SK-N-SH (cell line): ENCODE measurements around the gene COPS4. TPM values are rescaled to one million over a fixed set of nuclear protein-coding genes. Genes with fewer than 3 reads are reported as not detected.

Experiments
- CTCF ChIP-seq: fragments of 200-600 bp; sonication (generic); IDR thresholded peaks from 2 replicates; pipeline ENCODE4 v1.6.1; 2017; ENCODE audit warnings: antibody characterized with exemption, mild to moderate bottlenecking, moderate library complexity
- ELF1 ChIP-seq: IDR thresholded peaks from 2 replicates; pipeline ENCODE4 v1.4.0; 2012
- EP300 ChIP-seq, 2 experiments: IDR thresholded peaks; 2 replicates each; pipeline versions ENCODE4 v1.4.0 to v1.6.1; 2012; ENCODE audit warnings: borderline replicate concordance in 1 of 2, low read depth in 1 of 2, low read length in 1 of 2
- EZH2phosphoT487 ChIP-seq: fragments of 200-600 bp; sonication (generic); IDR thresholded peaks from 2 replicates; pipeline ENCODE4 v1.6.1; 2017; ENCODE audit warnings: low read depth, mixed run types, mild to moderate bottlenecking, antibody characterized with exemption, moderate library complexity, borderline replicate concordance
- FOSL2 ChIP-seq: IDR thresholded peaks from 2 replicates; pipeline ENCODE4 v1.4.0; 2012; ENCODE audit warnings: low read depth, mild to moderate bottlenecking, moderate library complexity, borderline replicate concordance
- FOXJ3 ChIP-seq: sonication (generic); formaldehyde crosslinking; IDR thresholded peaks from 2 replicates; pipeline ENCODE4 v1.5.1; 2020; ENCODE audit warnings: mild to moderate bottlenecking, missing genetic modification reagents
- FOXM1 ChIP-seq: IDR thresholded peaks from 2 replicates; pipeline ENCODE4 v1.4.0; 2012; ENCODE audit warnings: low read depth, mild to moderate bottlenecking
- GABPA ChIP-seq: IDR thresholded peaks from 2 replicates; pipeline ENCODE4 v1.4.0; 2012; ENCODE audit warnings: low read depth, mild to moderate bottlenecking
- MEF2A ChIP-seq: IDR thresholded peaks from 2 replicates; pipeline ENCODE4 v1.4.0; 2012; ENCODE audit warnings: low read depth, borderline replicate concordance
- MXI1 ChIP-seq: IDR thresholded peaks from 2 replicates; pipeline ENCODE4 v1.6.1; 2012; ENCODE audit warnings: mild to moderate bottlenecking, low read depth, low read length, improper control_type of control experiment
- NFIC ChIP-seq: IDR thresholded peaks from 2 replicates; pipeline ENCODE4 v1.4.0; 2012; ENCODE audit warnings: borderline replicate concordance
- RAD21 ChIP-seq: IDR thresholded peaks from 2 replicates; pipeline ENCODE4 v1.6.1; 2012; ENCODE audit warnings: mild to moderate bottlenecking, low read length
- RFX5 ChIP-seq: IDR thresholded peaks from 2 replicates; pipeline ENCODE4 v1.6.1; 2012; ENCODE audit warnings: mild to moderate bottlenecking, improper control_type of control experiment, low read length
- RXRA ChIP-seq: IDR thresholded peaks from 2 replicates; pipeline ENCODE4 v1.4.0; 2012; ENCODE audit warnings: low read depth, mild to moderate bottlenecking, borderline replicate concordance
- SIN3A ChIP-seq: IDR thresholded peaks from 2 replicates; pipeline ENCODE4 v1.6.1; 2012; ENCODE audit warnings: low read depth, mild to moderate bottlenecking, low read length, moderate library complexity, borderline replicate concordance
- SMC3 ChIP-seq: IDR thresholded peaks from 2 replicates; pipeline ENCODE4 v1.6.1; 2012; ENCODE audit warnings: low read depth, low read length, improper control_type of control experiment
- TAF1 ChIP-seq: IDR thresholded peaks from 2 replicates; pipeline ENCODE4 v1.6.1; 2012; ENCODE audit warnings: low read depth, mild to moderate bottlenecking, low read length, moderate library complexity, borderline replicate concordance
- TCF12 ChIP-seq: IDR thresholded peaks from 2 replicates; pipeline ENCODE4 v1.4.0; 2012
- USF1 ChIP-seq: IDR thresholded peaks from 2 replicates; pipeline ENCODE4 v1.4.0; 2012; ENCODE audit warnings: low read depth, borderline replicate concordance
- YY1 ChIP-seq: IDR thresholded peaks from 2 replicates; pipeline ENCODE4 v1.4.0; 2012; ENCODE audit warnings: low read depth, mild to moderate bottlenecking
- polyA plus RNA-seq, 3 experiments: library from polyadenylated mRNA; depleted of rRNA; stranded (reverse); fragments of >200 nt; gene quantifications; 2 replicates each; pipeline ENCODE4 v1.2.3, GENCODE V29; 2012
- TF ChIP-seq, protein P1 (sequence below): IDR thresholded peaks from 2 replicates; pipeline ENCODE4 v1.6.1; 2012; ENCODE audit warnings: mild to moderate bottlenecking, low read depth, low read length, moderate library complexity
- TF ChIP-seq, protein P2 (sequence below): IDR thresholded peaks from 2 replicates; pipeline ENCODE4; 2012
- TF ChIP-seq, protein P3 (sequence below): fragments of 150-350 bp; IDR thresholded peaks from 2 replicates; pipeline ENCODE4 v1.6.1; 2016; ENCODE audit warnings: mild to moderate bottlenecking, low read depth, low read length

The COPS4 gene
- polyA plus RNA-seq, 1 of the 3 experiments (the other 2 are of a cell fraction): 33.9 TPM

GRCh38 chr4:83112678-83113428 lies 77.9 kb downstream of the COPS4 start (continued):
- TF ChIP-seq, protein P1, sequence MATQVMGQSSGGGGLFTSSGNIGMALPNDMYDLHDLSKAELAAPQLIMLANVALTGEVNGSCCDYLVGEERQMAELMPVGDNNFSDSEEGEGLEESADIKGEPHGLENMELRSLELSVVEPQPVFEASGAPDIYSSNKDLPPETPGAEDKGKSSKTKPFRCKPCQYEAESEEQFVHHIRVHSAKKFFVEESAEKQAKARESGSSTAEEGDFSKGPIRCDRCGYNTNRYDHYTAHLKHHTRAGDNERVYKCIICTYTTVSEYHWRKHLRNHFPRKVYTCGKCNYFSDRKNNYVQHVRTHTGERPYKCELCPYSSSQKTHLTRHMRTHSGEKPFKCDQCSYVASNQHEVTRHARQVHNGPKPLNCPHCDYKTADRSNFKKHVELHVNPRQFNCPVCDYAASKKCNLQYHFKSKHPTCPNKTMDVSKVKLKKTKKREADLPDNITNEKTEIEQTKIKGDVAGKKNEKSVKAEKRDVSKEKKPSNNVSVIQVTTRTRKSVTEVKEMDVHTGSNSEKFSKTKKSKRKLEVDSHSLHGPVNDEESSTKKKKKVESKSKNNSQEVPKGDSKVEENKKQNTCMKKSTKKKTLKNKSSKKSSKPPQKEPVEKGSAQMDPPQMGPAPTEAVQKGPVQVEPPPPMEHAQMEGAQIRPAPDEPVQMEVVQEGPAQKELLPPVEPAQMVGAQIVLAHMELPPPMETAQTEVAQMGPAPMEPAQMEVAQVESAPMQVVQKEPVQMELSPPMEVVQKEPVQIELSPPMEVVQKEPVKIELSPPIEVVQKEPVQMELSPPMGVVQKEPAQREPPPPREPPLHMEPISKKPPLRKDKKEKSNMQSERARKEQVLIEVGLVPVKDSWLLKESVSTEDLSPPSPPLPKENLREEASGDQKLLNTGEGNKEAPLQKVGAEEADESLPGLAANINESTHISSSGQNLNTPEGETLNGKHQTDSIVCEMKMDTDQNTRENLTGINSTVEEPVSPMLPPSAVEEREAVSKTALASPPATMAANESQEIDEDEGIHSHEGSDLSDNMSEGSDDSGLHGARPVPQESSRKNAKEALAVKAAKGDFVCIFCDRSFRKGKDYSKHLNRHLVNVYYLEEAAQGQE: no peak
- TF ChIP-seq SIN3A (no peak), MXI1 (no peak), TCF12 (peak; percentile 89), FOXJ3 (CRISPR knock-in tag) (no peak), EP300 (IDR thresholded peaks at IDR 0.05; ENCODE audit: borderline replicate concordance in 1 of 2, low read depth in 1 of 2, low read length in 1 of 2) (peak in 1 of 2 experiments; percentile 93; a peak in 2 of 4 replicates), FOSL2 (peak; percentile 87), YY1 (0 out of 2 replicates have a peak, but pooled peaks have one; percentile 25), RXRA (peak; percentile 73; the same call in 1 of the 2 replicates), EZH2phosphoT487 (no peak), NFIC (peak; percentile 70), SMC3 (no peak), TAF1 (no peak), USF1 (no peak), FOXM1 (peak; percentile 74), RFX5 (no peak), ELF1 (no peak; the same call in 1 of the 2 replicates), GABPA (no peak), RAD21 (no peak), MEF2A (no peak; the same call in 1 of the 2 replicates), CTCF (no peak)
- TF ChIP-seq, protein P2, sequence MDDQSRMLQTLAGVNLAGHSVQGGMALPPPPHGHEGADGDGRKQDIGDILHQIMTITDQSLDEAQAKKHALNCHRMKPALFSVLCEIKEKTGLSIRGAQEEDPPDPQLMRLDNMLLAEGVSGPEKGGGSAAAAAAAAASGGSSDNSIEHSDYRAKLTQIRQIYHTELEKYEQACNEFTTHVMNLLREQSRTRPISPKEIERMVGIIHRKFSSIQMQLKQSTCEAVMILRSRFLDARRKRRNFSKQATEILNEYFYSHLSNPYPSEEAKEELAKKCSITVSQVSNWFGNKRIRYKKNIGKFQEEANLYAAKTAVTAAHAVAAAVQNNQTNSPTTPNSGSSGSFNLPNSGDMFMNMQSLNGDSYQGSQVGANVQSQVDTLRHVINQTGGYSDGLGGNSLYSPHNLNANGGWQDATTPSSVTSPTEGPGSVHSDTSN: peak; percentile 83
- TF ChIP-seq, protein P3, sequence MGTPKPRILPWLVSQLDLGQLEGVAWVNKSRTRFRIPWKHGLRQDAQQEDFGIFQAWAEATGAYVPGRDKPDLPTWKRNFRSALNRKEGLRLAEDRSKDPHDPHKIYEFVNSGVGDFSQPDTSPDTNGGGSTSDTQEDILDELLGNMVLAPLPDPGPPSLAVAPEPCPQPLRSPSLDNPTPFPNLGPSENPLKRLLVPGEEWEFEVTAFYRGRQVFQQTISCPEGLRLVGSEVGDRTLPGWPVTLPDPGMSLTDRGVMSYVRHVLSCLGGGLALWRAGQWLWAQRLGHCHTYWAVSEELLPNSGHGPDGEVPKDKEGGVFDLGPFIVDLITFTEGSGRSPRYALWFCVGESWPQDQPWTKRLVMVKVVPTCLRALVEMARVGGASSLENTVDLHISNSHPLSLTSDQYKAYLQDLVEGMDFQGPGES: no peak
- TF ChIP-seq, all 33 proteins: peak for 13
